Progenitor cell of endocrine pancreas (in vitro differentiated cells): ENCODE data around the gene ACAP1. TPM values are rescaled to one million over a fixed set of nuclear protein-coding genes. Genes with fewer than 3 reads are reported as not detected.
"Not testable (repeated sequence)": the region's sequence is repeated elsewhere in the genome, so short reads cannot be mapped to it uniquely, and the experiment has no call there.

Source experiments
- DNase-seq: peaks from one replicate; pipeline ENCODE4 v3.0.0; 2021; ENCODE audit warnings: low spot score; ENCODE audit not compliant: unreplicated experiment
- H3K27ac Mint-ChIP-seq: 2 replicates; pipeline ENCODE4 v1.8.0; 2021; ENCODE audit warnings: mild to moderate bottlenecking, moderate library complexity, mixed read lengths
- H3K27me3 Mint-ChIP-seq: 2 replicates; pipeline ENCODE4 v1.8.0; 2021; ENCODE audit warnings: mixed read lengths
- H3K36me3 Mint-ChIP-seq: 2 replicates; pipeline ENCODE4 v1.8.0; 2022; ENCODE audit warnings: mixed read lengths; ENCODE audit not compliant: insufficient read depth
- H3K4me1 Mint-ChIP-seq: 2 replicates; pipeline ENCODE4 v1.8.0; 2021; ENCODE audit warnings: low read depth, mixed read lengths
- H3K4me3 Mint-ChIP-seq: 2 replicates; pipeline ENCODE4 v1.8.0; 2021; ENCODE audit warnings: low read depth, mild to moderate bottlenecking, moderate library complexity, mixed read lengths
- H3K9me3 Mint-ChIP-seq: 2 replicates; pipeline ENCODE4 v1.8.0; 2021; ENCODE audit warnings: low read depth, mixed read lengths
- total RNA-seq: library from RNA; stranded (reverse); gene quantifications from 2 replicates; pipeline ENCODE4 v1.2.1, GENCODE V29; 2021
- TF ChIP-seq, protein P1 (sequence below): fragments of 200-600 bp; sonication (generic); IDR thresholded peaks from one replicate; pipeline ENCODE4 v1.5.0; 2021; ENCODE audit warnings: antibody characterized with exemption, mild to moderate bottlenecking; ENCODE audit not compliant: unreplicated experiment

ACAP1 gene
- total RNA-seq, 1 donor from 2014 or later = 1.0 TPM

DNA sequence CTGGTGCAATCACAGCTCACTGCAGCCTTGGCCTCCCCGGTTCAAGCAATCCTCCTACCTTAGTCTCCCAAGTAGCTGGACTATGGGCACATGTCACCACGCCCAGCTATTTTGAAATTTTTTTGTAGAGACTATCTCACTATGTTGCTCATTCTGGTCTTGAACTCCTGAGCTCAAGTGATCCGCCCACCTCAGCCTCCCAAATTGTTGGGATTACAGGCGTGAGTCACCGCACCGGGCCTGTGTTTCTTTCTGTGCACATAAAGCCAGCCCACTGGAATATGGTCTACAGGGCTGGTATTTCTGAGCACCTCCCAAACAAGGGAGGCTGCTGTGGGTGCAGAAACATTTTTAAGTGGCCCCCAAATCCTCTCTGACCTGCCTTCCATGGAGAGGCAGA is 27.0 kb downstream of the ACAP1 start:
- TF ChIP-seq, protein P1, sequence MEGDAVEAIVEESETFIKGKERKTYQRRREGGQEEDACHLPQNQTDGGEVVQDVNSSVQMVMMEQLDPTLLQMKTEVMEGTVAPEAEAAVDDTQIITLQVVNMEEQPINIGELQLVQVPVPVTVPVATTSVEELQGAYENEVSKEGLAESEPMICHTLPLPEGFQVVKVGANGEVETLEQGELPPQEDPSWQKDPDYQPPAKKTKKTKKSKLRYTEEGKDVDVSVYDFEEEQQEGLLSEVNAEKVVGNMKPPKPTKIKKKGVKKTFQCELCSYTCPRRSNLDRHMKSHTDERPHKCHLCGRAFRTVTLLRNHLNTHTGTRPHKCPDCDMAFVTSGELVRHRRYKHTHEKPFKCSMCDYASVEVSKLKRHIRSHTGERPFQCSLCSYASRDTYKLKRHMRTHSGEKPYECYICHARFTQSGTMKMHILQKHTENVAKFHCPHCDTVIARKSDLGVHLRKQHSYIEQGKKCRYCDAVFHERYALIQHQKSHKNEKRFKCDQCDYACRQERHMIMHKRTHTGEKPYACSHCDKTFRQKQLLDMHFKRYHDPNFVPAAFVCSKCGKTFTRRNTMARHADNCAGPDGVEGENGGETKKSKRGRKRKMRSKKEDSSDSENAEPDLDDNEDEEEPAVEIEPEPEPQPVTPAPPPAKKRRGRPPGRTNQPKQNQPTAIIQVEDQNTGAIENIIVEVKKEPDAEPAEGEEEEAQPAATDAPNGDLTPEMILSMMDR = no peak
- Mint-ChIP-seq H3K4me1 (no peaks in the 10 kb centered on the region), H3K27ac (no peak overlapping the region), H3K36me3 (no peaks in the 10 kb centered on the region), H3K4me3 (no peak overlapping the region), H3K27me3 (peaks cover 13% of the 10 kb centered on the region), H3K9me3 (no peaks in the 10 kb centered on the region)
- DNase-seq = no peak

- H3K27ac Mint-ChIP-seq, H3K4me3 Mint-ChIP-seq, H3K4me1 Mint-ChIP-seq, H3K36me3 Mint-ChIP-seq, H3K9me3 Mint-ChIP-seq, DNase-seq: not testable (repeated sequence)
- H3K27me3 Mint-ChIP-seq = peaks cover 22% of the 10 kb centered on the region
Measured at GRCh38 chr17:7365963-7366362, 29.6 kb downstream of the ACAP1 start.

- DNase-seq = no peak
- H3K27ac Mint-ChIP-seq = no peak overlapping the region
- no peak overlapping the region for H3K4me3 Mint-ChIP-seq
Measured at GRCh38 chr17:7367083-7367482, 30.8 kb downstream of the ACAP1 start.

DNA sequence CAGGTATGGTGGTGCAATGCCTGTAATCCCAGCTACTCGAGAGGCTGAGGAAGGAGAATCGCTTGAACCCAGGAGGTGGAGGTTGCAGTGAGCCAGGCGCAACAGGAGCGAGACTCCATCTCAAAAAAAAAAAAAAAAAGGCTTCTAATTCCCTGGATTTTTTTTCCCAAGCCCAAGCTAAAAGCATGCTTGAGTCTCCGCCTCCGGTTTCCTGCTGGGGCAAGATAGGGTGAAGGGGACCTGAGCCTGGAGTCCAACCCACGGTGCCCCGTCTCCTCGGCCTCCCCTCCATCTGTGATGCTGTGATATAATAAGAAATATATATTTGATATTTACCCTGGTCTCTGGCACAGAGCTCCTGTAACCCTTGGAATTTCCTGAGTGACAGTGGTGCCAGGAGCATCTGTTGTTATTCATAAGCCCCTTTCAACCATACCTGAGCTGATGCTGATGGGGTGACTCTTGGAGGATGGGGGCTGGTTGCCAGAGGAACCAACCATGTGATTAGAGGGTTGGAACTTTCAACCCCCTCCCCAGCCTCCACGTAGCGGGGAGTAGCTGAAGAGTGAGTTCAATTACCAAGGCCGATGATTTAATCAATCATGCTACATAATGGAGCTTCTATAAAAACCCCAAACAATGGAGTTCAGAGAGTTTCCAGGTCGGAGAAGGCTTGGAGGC is 31.7 kb downstream of the ACAP1 start:
- H3K4me1 Mint-ChIP-seq = no peaks in the 10 kb centered on the region
- H3K27me3 Mint-ChIP-seq = peaks cover 18% of the 10 kb centered on the region
- H3K27ac Mint-ChIP-seq = no peak overlapping the region
- no peak for DNase-seq
- H3K36me3 Mint-ChIP-seq = no peaks in the 10 kb centered on the region
- TF ChIP-seq, protein P1 = no peak
- H3K4me3 Mint-ChIP-seq = no peak overlapping the region
- no peaks in the 10 kb centered on the region for H3K9me3 Mint-ChIP-seq

More at GRCh38 chr17:7367083-7367482, 30.8 kb downstream of the ACAP1 start:
- TF ChIP-seq, protein P1 = no peak
- Mint-ChIP-seq H3K36me3 (no peaks in the 10 kb centered on the region), H3K4me1 (no peaks in the 10 kb centered on the region), H3K9me3 (no peaks in the 10 kb centered on the region), H3K27me3 (peaks cover 18% of the 10 kb centered on the region)

- H3K4me3 Mint-ChIP-seq, H3K36me3 Mint-ChIP-seq, DNase-seq, H3K9me3 Mint-ChIP-seq, H3K4me1 Mint-ChIP-seq, H3K27ac Mint-ChIP-seq: not testable (repeated sequence)
- H3K27me3 Mint-ChIP-seq = peaks cover 18% of the 10 kb centered on the region
Measured at GRCh38 chr17:7368599-7368994, 32.3 kb downstream of the ACAP1 start.

- no peak for DNase-seq
- no peaks in the 10 kb centered on the region for H3K4me1 Mint-ChIP-seq
- TF ChIP-seq, protein P1 = no peak
- no peaks in the 10 kb centered on the region for H3K9me3 Mint-ChIP-seq
- H3K4me3 Mint-ChIP-seq = no peak overlapping the region
- H3K36me3 Mint-ChIP-seq = no peaks in the 10 kb centered on the region
- H3K27ac Mint-ChIP-seq = no peak overlapping the region
- peaks cover 18% of the 10 kb centered on the region for H3K27me3 Mint-ChIP-seq
Measured at GRCh38 chr17:7369825-7370224, 33.5 kb downstream of the ACAP1 start.
